Activated T-cell treated with anti-CD3 and anti-CD28 coated beads, Interleukin-2, amount 50 U/mL, for 72 hours (primary cell): ENCODE results near the gene MYORG. TPM values are rescaled to one million over a fixed set of nuclear protein-coding genes. Genes with fewer than 3 reads are reported as not detected.
A peak's percentile ranks its signal among the peaks of the same experiment; 100 is the strongest.
"Not testable (repeated sequence)": the region's sequence is repeated elsewhere in the genome, so short reads cannot be mapped to it uniquely, and the experiment has no call there.

ENCODE experiments used
- ATAC-seq, 2 donors: fragments of 150-1000 bp; cut with Tn5 transposase; replicated peaks in 1 of 2; 2 replicates each; pipeline ENCODE4 v1.10.0; 2021; ENCODE audit warnings: moderate library complexity in 2 of 2, mild to moderate bottlenecking in 1 of 2
- DNase-seq, 2 donors: peaks; one replicate each; pipeline ENCODE4 v3.0.0; 2021 to 2022; ENCODE audit warnings: mixed read lengths in 1 of 2
- H3K27ac Mint-ChIP-seq: one replicate; pipeline ENCODE4 v1.8.0; 2022; ENCODE audit warnings: mild to moderate bottlenecking, moderate library complexity, mixed read lengths
- H3K27me3 Mint-ChIP-seq: one replicate; pipeline ENCODE4 v1.8.0; 2022; ENCODE audit warnings: low read depth, mixed read lengths
- H3K36me3 Mint-ChIP-seq, 2 donors: one replicate each; pipeline ENCODE4 v1.8.0; 2022; ENCODE audit warnings: mixed read lengths in 2 of 2, mild to moderate bottlenecking in 1 of 2; ENCODE audit not compliant: insufficient read depth in 2 of 2
- H3K4me1 Mint-ChIP-seq: one replicate; pipeline ENCODE4 v1.8.0; 2022; ENCODE audit warnings: low read depth, mixed read lengths
- H3K4me3 Mint-ChIP-seq, 2 donors: one replicate each; pipeline ENCODE4 v1.8.0; 2022; ENCODE audit warnings: mild to moderate bottlenecking in 2 of 2, mixed read lengths in 2 of 2, moderate library complexity in 2 of 2
- H3K9me3 Mint-ChIP-seq, 2 donors: one replicate each; pipeline ENCODE4 v1.8.0; 2022; ENCODE audit warnings: mixed read lengths in 2 of 2
- total RNA-seq, 2 donors: library from RNA; stranded (reverse); gene quantifications; one replicate each; pipeline ENCODE4 v1.2.3, GENCODE V29; 2022

MYORG gene
- total RNA-seq, 2 donors from 2014 or later = 1.7 TPM

DNA sequence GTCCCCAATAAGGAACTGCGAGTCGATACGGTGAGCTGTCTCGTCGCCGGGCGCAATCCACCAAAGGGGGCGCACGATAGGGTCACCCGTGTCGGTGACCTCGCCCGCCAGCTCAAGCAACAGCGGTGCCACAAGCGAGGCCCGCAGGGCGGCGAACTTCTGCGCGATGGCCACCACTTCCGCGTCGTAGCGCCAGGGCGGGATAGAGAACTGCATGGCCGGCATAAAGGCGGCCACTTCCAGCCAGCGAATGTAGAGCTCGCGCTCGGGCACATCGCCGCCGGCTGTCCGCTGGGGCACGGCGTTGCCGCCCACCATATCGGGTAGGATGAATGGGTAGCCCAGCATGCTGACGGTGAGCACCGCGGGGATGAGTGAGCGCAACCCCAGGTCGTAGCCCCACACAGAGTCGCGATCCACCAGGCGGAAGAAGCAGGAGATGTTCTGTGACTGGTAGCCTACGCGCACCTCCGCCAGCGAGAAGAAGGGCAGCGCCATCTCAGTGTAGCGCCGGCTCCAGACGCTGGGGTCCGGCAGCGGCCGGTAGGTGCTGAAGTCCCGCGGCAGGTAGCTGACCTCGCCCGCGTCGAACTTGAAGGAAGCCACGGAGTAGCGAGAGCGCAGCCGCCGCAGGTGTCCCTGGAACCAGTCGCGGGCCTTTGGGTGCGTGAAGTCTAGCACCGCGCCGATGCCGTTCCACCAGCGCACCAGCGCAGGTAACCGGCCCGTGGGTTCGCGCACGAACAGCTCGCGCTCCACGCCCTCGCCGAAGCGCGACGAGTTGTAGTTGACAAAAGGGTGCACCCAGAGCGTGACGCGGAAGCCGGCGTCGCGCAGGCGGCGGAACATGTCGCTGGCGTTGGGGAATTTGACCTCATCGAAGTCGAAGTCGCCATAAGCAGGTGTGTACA is 5.5 kb downstream of the MYORG start:
- Mint-ChIP-seq H3K4me1 (peaks cover 10% of the 10 kb centered on the region), H3K36me3 (peaks cover 3 to 8% of the 10 kb centered on the region in 2 donors), H3K27ac (no peak overlapping the region), H3K9me3 (peaks cover 3 to 5% of the 10 kb centered on the region in 2 donors), H3K4me3 (peak overlapping the region; percentile 8 to 44), H3K27me3 (no peaks in the 10 kb centered on the region)
- peak in 1 of 2 donors; percentile 26 for ATAC-seq
- DNase-seq = no peak

DNA sequence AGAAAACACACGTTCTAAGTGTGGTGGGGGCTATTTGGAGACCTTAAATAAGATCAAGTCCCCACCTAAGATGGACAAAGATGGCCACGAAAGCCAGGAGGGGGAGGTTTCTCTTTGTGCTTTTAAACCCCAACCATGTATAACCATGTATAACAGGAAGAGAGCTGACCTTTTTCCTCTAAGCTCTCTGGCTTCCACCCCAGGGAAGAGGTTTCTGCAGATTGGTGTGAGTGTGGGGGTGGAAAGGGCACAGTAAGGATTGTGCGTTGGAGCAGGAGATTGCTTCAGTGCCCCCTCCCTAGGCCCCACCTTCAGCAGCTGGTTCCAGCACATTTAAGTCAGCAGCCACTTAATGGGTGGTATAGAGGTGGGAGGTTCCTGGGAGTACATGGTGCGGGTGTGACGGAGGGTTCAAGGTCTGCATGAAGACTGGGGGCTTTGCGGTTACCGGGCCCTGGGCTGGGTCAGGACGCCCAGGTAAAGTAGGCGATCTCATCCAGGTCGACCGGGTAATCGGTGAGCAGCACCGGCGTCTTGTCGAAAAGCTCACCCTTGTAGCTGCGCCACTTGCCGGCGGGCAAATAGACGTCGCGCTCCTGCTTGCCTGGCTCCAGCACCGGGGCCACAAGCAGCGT is 6.2 kb downstream of the MYORG start:
- peaks cover 2% of the 10 kb centered on the region for H3K4me1 Mint-ChIP-seq
- peaks cover 3 to 8% of the 10 kb centered on the region in 2 donors for H3K36me3 Mint-ChIP-seq
- H3K27ac Mint-ChIP-seq = no peak overlapping the region
- no peak for DNase-seq
- no peaks in the 10 kb centered on the region for H3K27me3 Mint-ChIP-seq
- no peak overlapping the region for H3K4me3 Mint-ChIP-seq
- peaks cover 3 to 5% of the 10 kb centered on the region in 2 donors for H3K9me3 Mint-ChIP-seq
- ATAC-seq = no peak

DNA sequence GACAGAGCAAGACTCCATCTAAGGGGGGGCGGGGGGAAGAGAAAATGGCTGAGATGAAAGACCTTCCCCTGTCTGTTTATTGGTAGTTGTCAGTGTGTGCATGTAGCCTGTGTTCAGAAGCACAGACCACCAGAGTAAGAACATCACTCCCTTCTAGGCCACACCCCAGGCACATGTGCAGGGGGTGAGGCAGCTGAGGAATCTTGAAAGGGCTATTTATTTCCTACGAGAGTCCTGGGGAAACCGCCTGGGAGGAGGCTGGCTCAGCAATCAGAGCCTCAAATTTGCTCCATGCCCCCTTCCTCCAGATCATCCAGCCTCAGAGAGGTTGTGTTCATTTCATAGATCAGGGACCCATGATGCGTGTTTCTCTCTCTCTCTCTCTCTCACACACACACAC is 7.1 kb downstream of the MYORG start:
- DNase-seq (no peak), ATAC-seq (no peak)
- Mint-ChIP-seq H3K4me3 (no peak overlapping the region), H3K27ac (no peak overlapping the region), H3K9me3 (peaks cover 3 to 5% of the 10 kb centered on the region in 2 donors), H3K4me1 (peaks cover under 1% of the 10 kb centered on the region), H3K36me3 (peaks cover 3 to 8% of the 10 kb centered on the region in 2 donors), H3K27me3 (no peaks in the 10 kb centered on the region)

DNA sequence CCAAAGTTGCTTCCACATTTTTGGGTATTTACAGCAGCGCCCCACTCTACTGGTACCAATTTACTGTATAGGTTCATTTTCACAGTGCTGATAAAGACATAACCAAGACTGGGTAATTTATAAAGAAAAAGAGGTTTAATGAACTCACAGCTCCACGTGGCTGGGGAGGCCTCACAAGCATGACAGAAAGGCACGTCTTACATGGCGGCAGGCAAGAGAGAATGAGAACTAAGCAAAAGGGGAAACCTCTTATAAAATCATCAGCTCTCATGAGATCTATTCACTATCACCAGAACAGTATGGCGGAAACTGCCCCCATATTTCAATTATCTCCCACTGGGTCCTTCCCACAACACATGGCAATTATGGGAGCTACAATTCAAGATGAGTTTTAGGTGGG is 7.9 kb downstream of the MYORG start:
- not testable (repeated sequence) for H3K9me3 Mint-ChIP-seq, ATAC-seq, H3K27me3 Mint-ChIP-seq, H3K36me3 Mint-ChIP-seq, DNase-seq, H3K4me1 Mint-ChIP-seq, H3K4me3 Mint-ChIP-seq, H3K27ac Mint-ChIP-seq

DNA sequence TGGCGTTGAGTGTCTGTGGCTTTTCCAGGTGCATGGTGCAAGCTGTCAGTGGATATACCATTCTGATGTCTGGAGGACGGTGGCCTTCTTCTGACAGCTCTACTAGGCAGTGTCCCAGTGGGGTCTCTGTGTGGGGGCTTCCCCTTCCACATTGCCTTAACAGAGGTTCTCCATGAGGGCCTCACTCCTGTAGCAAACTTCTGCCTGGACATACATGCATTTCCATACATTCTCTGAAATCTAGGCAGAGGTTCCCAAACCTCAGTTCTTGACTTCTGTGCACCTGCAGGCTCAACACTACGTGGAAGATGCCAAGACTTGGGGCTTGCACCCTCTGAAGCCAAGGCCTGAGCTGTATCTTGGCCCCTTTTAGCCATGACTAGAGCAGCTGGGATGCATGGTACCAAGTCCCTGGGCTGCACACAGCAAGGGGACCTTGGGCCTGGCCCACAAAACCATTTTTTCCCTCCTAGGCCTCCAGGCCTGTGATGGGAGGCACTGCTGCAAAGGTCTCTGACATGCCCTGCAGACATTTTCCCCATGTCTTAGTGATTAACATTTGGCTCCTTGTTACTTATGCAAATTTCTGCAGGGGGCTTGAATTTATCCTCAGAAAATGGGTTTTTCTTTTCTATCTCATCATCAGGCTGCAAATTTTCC is 8.8 kb downstream of the MYORG start:
- not testable (repeated sequence) for DNase-seq, ATAC-seq, H3K27ac Mint-ChIP-seq, H3K9me3 Mint-ChIP-seq, H3K4me3 Mint-ChIP-seq, H3K36me3 Mint-ChIP-seq, H3K27me3 Mint-ChIP-seq
- peaks cover 18% of the 10 kb centered on the region for H3K4me1 Mint-ChIP-seq

DNA sequence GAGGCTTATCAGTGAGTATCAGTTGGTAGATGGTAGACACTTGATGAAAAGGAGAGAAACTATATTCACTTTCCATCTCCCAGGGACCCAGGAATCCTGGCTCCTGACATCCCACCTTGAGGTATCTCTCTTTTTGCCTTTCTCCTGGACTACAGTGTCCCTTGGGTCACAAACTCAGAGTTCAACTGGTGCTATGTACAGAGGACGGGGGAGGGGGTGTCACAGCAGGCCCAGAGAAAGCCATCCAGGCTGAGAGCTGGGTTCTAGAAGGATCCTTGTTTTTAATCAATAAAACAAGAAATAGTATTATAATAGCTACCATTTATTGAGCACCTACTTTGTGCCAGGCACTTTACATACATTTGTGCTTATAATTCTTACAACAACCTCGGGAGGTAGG is 10.3 kb downstream of the MYORG start:
- H3K27me3 Mint-ChIP-seq = no peaks in the 10 kb centered on the region

DNA sequence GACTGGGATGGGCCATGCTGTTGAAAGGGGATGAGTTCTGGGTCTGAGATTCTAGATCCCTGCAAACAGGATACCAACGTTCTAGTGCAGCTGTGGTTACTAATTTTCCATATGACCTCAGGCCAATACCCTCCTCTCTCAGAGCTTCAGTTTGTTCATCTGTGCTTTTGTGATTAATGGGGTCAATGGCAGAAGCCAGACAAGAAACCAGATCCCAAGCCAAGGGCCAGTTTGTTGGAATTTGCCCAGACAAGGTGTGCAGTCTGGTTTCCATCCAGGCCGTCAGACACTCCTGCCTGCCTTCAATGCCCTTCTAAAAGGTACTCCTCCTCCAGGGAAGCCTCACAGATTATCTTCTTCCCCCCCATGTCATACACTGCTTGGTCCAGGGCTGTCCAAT is 11.4 kb downstream of the MYORG start:
- ATAC-seq (no peak), DNase-seq (no peak)
- H3K27ac Mint-ChIP-seq = no peak overlapping the region

More for the DNA sequence above, 10.3 kb downstream of the MYORG start:
- ATAC-seq = no peak
- Mint-ChIP-seq H3K9me3 (peaks cover 3 to 5% of the 10 kb centered on the region in 2 donors), H3K27ac (no peak overlapping the region), H3K4me1 (peaks cover 18% of the 10 kb centered on the region), H3K4me3 (no peak overlapping the region), H3K36me3 (peaks cover 3 to 8% of the 10 kb centered on the region in 2 donors)
- DNase-seq = no peak

DNA sequence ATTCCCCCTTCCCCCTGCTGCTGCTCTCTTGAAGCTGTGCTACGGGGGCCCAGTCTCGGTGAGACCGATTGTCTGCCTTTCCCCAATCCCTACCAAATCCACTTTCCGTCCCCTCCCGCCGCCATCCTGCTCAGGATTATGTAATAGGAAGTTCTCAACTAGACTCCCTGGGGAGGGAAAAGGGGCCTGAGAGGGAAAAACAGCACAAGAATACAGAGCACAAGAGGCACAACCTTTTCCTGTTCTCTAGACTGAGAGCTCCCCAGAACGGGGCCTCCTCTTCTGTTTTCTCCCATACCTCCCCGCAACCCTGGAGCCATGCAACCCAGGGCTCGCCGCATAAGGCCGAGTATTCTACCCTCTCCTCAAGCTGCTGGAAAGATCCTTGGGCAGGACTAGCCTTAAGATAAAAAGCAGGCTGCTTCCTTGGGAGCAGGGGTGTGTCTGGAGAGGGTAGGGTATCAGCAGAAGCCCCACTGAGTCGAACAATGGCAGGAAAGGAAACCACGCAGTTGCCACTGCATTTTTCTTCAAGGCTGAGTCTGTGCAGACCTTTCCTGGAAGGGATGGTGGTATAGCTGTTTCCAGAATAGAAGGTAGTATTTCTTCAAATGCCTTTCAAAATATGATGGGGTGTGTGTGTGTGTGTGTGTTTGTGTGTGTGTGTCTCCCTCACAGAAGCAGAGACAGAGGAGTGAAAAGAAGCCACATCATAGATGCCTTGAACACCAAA is 12.9 kb downstream of the MYORG start:
- Mint-ChIP-seq H3K9me3 (peaks cover 3 to 5% of the 10 kb centered on the region in 2 donors), H3K27me3 (no peaks in the 10 kb centered on the region), H3K4me1 (peaks cover 18% of the 10 kb centered on the region), H3K36me3 (peaks cover 3 to 4% of the 10 kb centered on the region in 2 donors), H3K4me3 (peak overlapping the region; percentile 2 to 21), H3K27ac (no peak overlapping the region)
- DNase-seq = no peak
- peak; percentile 27 to 38 for ATAC-seq

More for the DNA sequence above, 11.4 kb downstream of the MYORG start:
- Mint-ChIP-seq H3K4me3 (no peak overlapping the region), H3K4me1 (peaks cover 18% of the 10 kb centered on the region), H3K36me3 (peaks cover 3 to 4% of the 10 kb centered on the region in 2 donors), H3K9me3 (peaks cover 3 to 5% of the 10 kb centered on the region in 2 donors), H3K27me3 (no peaks in the 10 kb centered on the region)

DNA sequence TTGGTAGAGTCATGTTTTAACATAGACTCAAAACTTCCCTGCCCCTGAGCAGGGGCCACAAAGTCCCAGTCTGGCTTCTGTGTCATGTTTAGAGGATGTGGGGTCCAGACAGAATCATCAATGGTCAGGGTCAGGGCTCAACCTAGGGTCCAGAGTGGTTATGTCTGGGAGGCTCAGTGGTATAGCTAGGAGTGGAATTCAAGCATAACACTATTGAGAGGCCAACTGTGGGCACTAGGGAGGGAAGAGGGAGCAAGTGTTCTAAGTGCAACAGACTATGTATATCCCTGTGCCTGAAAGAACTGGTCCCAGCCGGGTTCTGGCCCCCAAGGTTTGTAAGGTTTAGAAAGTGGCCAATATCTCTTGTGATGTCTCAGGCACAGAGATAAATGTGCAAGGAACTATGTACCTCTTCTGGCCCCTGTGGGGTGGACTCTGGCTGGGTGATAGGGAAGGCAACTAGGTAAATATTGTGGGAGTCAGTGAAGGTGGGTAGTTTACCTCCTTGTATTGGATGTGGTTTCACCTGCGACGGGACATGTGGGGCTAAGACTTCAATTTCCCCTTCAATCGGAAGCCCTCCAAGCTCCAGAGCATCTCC is 14.0 kb downstream of the MYORG start:
- Mint-ChIP-seq H3K4me3 (no peak overlapping the region), H3K9me3 (peaks cover 2 to 5% of the 10 kb centered on the region in 2 donors), H3K4me1 (peaks cover 18% of the 10 kb centered on the region), H3K36me3 (peaks cover 2 to 9% of the 10 kb centered on the region in 2 donors), H3K27ac (no peak overlapping the region), H3K27me3 (no peaks in the 10 kb centered on the region)
- no peak for ATAC-seq
- no peak for DNase-seq

DNA sequence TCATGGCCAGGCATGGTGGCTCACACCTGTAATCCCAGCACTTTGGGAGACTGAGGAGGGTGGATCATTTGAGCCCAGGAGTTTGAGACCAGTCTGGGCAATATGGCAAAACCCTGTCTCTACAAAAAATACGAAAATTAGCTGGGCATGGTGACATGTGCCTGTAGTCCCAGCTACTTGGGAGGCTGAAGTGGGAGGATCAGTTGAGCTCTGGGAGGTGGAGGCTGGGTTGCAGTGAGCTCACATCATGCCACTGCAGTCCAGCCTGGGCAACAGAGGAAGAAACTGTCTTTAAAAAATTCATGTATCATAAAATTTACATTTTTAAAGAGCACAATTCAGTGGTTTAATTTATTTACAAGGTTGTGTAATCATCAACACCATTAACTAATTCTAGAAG is 23.7 kb downstream of the MYORG start:
- not testable (repeated sequence) for H3K4me1 Mint-ChIP-seq, DNase-seq, H3K9me3 Mint-ChIP-seq, H3K27me3 Mint-ChIP-seq, ATAC-seq, H3K27ac Mint-ChIP-seq, H3K4me3 Mint-ChIP-seq
- H3K36me3 Mint-ChIP-seq = peaks cover 9 to 10% of the 10 kb centered on the region in 2 donors

DNA sequence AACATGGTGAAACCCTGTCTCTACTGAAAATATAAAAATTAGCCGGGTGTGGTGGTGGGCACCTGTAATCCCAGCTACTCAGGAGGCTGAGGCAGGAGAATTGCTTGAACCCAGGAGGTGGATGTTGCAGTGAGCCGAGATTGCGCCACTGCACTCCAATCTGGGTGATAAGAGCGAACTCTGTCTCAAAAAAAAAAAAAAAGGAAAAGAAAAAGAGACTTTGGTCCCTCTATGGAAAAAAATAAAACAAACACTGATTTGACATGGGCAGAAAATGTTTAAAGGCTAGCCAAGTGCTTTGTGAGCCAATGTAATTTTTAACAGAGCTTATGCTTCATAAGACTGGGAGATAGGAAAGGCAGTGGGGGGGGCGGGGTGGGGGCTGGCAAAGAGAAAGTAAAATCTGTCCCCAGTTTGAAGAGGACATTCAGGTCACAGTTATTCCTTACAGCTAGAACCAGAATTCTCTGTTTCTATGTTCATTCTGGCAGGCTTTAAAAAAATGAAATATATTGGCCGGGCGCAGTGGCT is 24.5 kb downstream of the MYORG start:
- not testable (repeated sequence) for H3K27ac Mint-ChIP-seq, H3K27me3 Mint-ChIP-seq, ATAC-seq, H3K36me3 Mint-ChIP-seq, H3K9me3 Mint-ChIP-seq, DNase-seq, H3K4me3 Mint-ChIP-seq, H3K4me1 Mint-ChIP-seq

DNA sequence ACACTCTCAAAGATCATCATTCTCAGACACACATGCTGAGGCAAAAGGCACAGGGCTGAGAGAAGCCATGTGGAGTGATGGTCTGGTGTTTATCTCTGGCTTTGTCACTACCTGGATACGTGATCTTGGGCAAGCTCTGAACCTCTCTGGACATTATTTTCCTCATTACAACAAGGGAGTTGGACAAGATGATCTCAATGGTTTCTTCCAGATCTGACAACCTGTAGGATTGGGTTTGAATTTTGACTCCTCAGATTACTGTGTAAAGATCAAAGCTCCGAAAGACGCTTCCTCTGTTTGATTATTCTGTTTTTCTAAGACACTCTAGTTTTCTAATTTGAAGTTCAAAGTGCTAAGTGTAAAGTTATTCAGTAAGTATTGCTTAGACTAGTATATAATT is 27.4 kb downstream of the MYORG start:
- Mint-ChIP-seq H3K27ac (no peak overlapping the region), H3K4me3 (no peak overlapping the region), H3K36me3 (no peaks in the 10 kb centered on the region), H3K9me3 (no peaks in the 10 kb centered on the region), H3K4me1 (no peaks in the 10 kb centered on the region), H3K27me3 (no peaks in the 10 kb centered on the region)
- ATAC-seq (no peak), DNase-seq (no peak)
